Skin epidermis (tissue), 12 donors: ENCODE results near the gene OPRD1.
"Not testable (repeated sequence)": the region's sequence is repeated elsewhere in the genome, so short reads cannot be mapped to it uniquely, and the experiment has no call there.

Experiments
- H3K27ac ChIP-seq, 21 experiments: fragments of 200-600 bp; sonication (generic) in 11 of 21; one replicate each; pipeline ENCODE4 v1.5.0; 2020; ENCODE audit warnings: mild to moderate bottlenecking in 3 of 21, inconsistent platforms in 2 of 21, moderate library complexity in 2 of 21
- H3K4me3 ChIP-seq, 7 experiments: fragments of 200-600 bp; sonication (generic) in 2 of 7; one replicate each; pipeline ENCODE4 v1.5.0; 2020; ENCODE audit warnings: inconsistent platforms in 2 of 7, mild to moderate bottlenecking in 2 of 7, moderate library complexity in 1 of 7

Gene OPRD1

DNA sequence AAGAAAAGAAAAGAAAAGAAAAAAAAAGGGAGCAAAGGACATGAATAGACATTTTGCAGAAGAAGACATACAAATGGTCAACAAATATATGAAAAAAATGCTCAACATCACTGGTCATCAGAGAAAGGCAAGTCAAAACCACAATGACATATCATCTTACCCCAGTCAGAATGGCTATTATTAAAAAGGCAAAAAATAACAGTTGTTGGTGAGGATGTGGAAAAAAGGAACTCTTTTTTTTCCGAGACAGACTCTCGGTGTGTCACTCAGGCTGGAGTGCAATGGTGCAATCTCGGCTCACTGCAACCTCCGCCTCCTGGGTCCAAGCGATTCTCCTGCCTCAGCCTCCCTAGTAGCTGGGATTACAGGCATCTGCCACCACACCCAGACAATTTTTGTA lies 63.2 kb downstream of the OPRD1 start:
- H3K27ac ChIP-seq, H3K4me3 ChIP-seq: not testable (repeated sequence)

DNA sequence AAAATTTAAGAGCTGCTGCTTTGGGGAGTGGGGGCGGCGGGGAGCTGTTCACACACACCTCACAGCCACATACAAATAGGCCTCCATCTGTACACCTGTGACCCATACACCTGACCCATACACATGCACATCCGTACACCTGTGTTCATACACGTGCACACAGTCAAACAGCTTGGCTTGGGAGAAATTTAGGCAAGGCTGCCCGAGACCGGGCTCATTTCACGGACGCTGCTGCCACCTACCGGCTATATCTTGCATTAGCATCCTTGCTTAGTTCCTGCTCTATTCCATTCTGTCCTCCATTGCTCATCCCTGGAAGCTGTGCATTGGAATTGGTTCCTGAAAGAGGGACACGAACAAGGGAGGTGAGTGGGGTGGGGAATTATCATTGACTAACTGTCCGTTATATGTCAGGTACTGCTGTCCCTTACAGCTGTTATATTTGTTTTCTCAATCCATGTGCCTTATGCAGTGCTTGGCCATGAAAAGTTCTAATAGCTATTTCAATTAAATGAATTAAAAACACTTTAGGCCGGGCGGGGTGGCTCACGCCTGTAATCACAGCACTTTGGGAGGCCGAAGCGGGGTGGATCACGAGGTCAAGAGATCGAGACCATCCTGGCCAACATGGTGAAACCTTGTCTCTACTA lies 65.3 kb downstream of the OPRD1 start:
- no peak overlapping the region for H3K27ac ChIP-seq

DNA sequence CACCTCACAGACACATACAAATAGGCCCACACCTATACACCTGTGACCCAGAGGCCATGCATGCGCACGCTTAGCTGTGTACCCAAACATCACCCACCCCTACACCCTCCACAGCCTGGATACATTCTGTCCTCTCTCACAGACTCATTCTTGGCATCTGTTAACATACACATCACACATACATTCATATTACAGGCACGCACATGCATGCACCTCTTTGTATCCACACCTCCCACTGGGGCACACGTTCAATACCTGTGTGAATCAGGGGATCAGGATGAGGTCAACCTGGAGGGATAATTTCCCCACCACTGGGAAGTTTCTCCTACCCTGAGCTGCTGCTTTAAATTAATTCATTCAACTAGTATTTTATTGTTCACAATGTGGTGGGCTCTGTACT lies 66.8 kb downstream of the OPRD1 start:
- Histone ChIP-seq H3K27ac (no peak overlapping the region), H3K4me3 (no peak overlapping the region)

More for the DNA sequence above, 65.3 kb downstream of the OPRD1 start:
- no peak overlapping the region for H3K4me3 ChIP-seq

DNA sequence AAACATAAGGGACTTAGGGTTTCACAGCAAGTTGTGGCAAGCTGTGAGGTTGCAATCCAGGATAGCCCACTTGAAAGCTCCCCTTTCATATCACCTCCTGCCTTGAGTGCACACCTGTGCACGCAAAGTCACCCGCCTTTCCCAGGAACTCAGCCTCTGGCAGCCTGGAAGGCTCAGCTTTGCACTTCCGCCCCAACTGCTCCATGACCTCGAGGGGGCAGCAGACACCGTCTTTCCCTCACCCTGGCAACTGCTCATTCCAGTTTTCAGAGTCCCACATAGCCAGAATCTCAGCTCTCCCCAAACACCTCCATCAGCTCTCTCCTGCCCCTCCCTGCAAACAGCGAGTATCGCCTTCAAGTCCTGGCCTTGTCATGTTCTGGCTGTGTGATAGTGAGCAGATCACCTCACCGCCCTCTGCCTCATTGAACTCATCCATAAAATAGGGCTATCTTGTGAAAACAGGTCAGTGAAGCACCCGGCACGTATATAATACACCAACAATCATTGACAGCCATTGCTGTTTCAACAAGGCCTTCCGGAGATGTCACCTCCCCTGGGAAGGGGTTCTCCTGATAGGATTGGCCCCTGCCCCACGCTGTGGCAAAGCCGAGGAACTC lies 70.1 kb downstream of the OPRD1 start:
- peak overlapping the region in 1 of 21 experiments; percentile 6 for H3K27ac ChIP-seq
- no peak overlapping the region for H3K4me3 ChIP-seq

DNA sequence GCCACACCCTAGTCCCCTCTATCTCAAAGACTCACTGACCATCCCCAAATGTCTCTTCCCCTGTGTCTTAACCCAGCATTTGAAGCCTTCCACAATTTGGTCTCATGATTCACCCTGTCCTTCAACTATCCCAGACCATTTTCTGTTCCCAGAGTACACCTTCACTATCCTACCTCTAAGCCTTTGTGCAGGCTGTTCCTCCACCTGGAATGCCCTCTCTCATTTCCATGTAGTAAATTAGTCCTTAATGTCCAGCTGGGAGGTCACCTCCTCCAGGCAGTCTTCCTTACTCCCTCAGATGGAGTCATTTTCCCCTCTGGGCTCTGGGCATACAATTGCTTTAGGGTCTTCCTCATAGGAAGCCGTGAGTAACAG lies 71.3 kb downstream of the OPRD1 start:
- H3K27ac ChIP-seq = no peak overlapping the region

DNA sequence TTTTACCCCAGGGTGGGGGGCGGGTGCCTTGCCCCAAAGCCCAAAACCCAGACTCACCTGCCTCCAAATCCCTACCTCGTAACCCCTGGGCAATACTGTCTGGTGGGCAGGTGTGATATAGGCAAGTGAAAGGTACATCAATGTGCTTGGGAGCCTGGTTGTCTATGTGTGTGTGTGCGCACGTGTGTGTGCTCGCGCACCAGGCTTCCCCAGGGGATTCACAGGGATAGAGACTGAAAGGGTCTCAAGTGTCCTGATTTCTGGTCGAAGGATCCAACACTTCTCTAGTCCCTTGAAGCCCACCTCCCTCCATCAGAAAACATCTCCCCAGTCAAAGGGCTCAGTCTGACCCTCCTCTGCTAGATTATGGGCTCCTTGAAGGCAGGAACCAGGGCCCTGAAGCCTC lies 73.5 kb downstream of the OPRD1 start:
- H3K4me3 ChIP-seq = no peak overlapping the region
- H3K27ac ChIP-seq = peak overlapping the region in 5 of 21 experiments; percentile 22 to 90 (median 56)

More for the DNA sequence above, 71.3 kb downstream of the OPRD1 start:
- no peak overlapping the region for H3K4me3 ChIP-seq

DNA sequence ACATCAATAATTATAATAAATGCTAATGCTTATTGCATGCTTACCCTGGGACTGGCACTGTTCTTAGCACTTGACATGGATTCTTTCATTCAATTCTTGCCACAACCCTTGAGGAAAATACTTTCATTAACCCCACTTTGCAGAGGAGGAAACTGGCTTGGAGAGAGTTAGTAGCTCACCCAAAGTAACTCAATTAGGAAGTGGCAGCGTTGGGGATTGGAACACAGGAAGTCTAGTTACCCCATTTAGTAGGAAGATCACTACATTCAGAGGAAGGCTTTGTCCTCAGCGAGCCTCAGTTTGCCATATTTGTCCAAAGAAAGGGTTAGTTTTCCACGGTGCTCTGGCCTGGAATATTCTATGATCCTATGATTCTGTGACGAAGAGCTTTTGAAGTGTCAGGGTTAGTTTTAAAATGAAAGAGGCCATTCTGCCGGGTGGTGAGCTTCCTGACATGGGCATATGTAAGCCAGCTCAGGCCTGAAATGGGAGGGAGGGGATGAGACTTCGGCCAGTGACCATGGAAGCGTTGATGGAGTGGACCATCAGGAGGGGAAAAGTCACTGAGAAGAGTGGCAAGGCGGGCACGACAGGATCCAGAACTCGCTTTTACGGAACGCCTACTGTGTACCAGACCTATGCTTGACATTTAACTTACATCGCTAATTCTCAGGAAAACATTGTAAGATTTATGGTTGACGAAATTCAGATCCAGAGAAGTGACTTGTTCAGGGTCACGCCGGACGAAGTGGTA lies 74.2 kb downstream of the OPRD1 start:
- Histone ChIP-seq H3K27ac (peak overlapping the region in 19 of 21 experiments; percentile 74 to 92 (median 82)), H3K4me3 (peak overlapping the region in 6 of 7 experiments; percentile 52 to 92 (median 82))

DNA sequence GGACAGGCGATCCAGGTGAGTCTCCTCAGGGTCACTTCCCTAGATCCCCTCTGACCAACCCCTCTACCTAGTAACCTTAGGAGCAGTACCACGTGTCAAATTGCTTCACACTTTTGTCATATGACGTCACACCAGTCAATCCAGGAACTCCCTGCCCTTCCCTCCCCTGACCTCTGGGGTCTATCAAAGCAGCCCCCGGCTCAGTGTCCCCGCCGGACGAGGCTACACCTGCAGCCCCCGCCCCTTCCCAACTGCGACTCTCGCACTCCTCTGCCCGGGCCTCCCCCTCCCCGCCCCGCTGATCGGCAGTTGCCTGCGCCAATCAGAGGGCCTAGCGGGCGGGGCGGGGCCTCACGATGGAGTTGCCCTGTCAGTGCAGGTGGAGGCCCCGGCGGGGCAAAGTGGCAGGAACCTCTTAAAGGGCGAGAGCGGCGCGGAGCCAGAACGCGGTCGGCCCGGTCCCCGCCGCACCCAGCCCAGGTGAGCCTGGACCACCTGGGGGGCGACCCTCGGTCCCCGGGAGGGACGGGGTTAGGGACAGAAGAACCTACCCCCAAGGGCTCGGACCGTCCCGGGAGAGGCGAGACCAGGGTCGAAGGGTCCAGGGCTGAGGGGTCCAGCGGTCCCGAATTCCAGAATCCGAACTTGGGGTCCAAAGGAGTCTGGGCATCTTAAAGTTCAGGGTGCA lies 74.9 kb downstream of the OPRD1 start:
- H3K27ac ChIP-seq = peak overlapping the region; percentile 35 to 92 (median 82)

DNA sequence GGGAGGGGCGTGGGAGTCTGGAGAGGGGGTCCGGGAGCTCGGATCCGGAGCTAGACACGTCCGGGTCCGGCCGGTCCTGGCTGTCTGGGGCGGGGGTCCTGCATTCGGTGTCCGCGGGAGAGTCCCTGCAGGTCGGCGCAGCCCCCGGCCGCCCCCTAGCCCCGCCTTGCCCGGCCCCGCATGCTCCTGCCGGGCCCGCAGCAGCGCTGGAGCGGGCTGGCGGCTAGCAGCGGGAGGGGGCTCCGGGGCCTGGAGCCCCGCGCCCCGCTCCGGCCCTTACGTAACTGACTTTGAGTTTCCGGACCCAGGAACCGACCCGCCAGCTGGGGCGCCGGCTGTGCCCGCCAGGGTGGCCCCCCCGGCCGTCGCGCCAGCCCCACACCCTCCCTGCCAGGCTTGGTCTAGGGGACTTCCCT lies 75.5 kb downstream of the OPRD1 start:
- peak overlapping the region; percentile 35 to 92 (median 82) for H3K27ac ChIP-seq

More for the DNA sequence above, 74.9 kb downstream of the OPRD1 start:
- peak overlapping the region; percentile 52 to 92 (median 80) for H3K4me3 ChIP-seq

DNA sequence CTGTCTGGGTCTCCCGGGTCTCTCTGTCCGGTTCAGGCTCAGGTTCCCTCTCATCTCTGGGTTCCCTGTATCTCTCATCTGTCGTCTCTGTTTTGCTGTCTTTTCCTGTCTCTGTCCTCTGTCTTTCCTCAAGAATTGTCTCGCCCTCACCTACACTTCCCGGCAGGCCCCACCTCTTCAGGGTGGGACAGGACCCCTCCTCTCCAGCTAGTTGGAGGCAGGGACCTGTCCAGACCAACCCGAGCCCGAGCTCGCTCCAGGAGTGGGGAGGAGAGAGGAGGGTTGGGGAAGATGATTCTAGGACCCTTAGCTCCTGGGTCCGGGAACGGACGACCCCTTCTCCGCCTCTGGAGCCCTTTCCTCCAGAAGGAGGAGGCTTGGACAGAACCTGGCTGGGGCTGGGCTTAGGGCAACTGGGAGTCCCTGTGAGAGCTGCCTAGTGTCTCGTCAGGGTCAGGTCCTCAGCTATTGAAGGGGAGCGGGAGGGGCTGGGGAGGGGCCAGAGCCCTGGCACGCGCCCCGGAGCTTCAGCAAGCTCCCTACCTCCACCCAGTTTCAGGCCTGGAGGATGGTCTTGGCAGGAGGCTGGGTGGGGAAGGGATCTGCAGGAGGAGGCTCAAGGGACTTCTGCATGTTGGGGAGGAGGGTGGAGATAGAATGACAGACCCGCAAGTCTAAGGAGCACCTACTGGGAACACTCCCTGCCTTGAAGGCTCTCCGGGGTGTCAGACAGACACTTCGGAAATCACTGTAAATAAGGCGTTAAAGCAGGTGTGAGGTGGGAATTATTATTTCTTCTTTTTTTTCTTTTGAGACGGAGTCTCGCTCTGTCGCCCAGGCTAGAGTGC lies 76.1 kb downstream of the OPRD1 start:
- Histone ChIP-seq H3K4me3 (peak overlapping the region; percentile 52 to 92 (median 80)), H3K27ac (peak overlapping the region; percentile 35 to 92 (median 82))

More for the DNA sequence above, 75.5 kb downstream of the OPRD1 start:
- H3K4me3 ChIP-seq = peak overlapping the region; percentile 52 to 92 (median 80)

DNA sequence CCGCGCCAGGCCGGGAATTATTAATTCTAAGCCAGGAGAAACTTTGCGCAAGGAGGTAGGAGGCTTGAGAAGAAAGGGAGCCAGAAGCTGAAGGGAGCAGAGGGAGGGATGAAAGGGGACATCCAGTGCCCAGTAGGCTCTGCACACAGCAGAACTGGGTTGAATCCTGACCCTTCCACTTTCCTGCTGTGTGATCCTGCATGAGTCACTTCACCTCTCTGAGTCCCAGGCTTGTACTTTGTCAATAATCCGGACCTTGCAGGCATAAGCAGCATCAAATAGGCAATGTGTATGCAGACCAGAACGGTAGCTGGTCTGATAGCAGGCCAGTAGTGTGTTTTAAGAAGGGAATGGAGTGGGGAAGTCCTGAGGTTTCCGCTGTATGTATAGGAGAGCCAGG lies 76.9 kb downstream of the OPRD1 start:
- no peak overlapping the region for H3K4me3 ChIP-seq
- H3K27ac ChIP-seq = no peak overlapping the region

DNA sequence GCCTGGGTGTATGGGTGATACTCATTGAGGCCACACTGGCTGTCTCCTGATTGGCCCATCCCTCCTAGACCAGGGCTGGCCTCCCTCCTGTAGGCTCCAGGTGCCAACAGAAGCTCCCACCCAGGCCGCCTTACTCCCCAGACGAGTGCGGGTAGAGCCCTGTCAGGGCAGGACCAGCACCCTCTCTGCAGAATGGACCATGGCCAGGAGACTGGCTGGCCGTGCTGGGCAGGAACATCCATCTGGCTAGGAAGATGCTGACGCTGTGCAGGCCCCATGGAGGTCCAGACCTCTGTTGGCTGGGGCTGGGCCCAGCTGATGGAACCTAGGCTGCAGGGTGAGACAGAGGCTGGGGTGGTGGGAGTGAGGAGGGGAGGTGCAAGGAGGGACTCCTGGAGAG lies 77.4 kb downstream of the OPRD1 start:
- Histone ChIP-seq H3K27ac (no peak overlapping the region), H3K4me3 (no peak overlapping the region)

DNA sequence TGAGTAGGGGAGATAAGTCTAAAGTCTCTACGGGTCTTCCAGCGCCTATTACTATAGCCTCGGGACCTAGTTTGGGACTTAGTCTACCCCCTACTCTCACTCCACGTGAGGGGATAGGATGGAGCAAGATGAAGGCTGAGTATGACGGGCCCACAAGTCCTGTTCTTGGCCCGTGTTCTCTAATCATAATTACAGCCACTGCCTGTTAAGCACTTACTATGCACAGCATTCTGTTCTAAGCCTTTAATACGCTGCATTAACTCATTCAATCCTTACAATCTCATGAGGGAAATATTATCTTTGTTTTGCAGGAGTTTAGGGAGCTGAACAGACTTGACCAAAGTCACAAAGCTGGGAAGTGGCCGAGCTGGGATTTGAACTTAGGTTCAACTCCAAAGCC lies 78.5 kb downstream of the OPRD1 start:
- no peak overlapping the region for H3K27ac ChIP-seq

DNA sequence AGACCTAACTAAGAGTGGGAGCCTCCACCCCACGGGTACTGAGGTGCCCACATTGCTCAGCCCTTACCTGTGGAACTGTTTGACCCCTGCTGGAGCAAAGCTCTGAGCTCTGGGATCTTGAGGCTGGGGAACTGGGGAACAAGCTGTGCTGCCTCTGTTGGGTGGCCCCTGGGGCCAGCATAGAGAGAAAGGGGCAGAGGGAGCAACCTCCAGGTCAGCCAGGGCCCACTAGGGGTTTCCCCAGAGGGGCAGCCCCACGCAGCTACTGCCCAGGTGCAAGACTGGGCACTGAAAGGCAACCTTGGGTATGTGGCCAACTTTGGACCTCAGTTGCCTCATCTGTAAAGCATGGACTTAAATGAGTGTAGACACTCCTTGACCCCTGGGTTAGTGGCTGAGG lies 78.9 kb downstream of the OPRD1 start:
- no peak overlapping the region for H3K4me3 ChIP-seq
- no peak overlapping the region for H3K27ac ChIP-seq

More for the DNA sequence above, 78.5 kb downstream of the OPRD1 start:
- H3K4me3 ChIP-seq = no peak overlapping the region

DNA sequence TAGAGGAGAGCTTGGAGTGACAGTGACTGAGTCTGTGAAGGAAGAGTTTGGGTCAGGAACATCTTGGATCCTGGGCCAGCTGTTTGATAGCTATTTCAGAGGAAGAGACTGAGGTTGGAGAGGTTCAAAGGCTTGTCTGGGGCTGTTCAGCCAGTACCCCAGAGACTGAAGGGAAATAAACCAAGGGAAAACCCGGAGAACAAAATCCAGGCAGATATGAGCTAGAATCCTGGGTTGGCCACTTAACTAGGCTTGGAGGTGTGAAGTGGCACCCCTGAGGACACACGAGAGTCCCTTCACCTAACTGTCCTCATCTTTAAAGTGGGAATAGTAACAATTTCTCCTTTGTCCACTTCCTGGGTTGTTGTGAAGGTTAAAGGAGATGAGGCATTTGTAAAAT lies 79.3 kb downstream of the OPRD1 start:
- no peak overlapping the region for H3K4me3 ChIP-seq
- no peak overlapping the region for H3K27ac ChIP-seq

DNA sequence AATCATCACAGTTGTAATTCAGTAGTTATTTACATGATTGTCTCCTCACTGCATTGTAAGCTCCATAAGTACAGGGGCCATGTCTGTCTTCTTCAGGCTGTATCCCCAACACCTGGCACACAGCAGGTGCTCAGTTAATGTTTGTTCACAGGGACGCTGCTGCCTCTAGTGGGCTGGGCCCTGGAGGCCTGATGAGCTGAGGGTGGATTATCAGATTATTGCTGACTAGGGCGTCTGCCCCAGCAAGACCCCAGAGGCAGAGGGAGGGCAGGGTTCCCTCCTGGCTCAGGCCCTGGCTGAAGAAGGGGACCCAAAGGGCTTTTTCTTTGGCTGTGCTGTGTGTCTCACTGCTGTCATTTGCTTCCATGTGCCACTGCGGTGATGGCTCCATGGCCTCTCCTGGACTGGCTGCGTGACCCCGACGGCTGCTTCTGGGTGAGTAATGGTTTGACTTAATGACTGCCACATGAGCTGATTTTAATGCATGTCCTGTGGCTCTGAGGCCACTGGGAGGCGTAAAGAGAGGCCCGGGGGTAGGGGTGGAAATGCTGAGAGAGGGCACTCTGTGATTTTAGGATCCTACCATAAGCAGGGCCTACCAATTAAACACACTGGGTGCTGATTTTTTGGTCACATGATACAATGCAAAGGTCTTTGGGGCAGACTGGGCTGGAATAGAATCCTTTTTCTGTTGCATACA lies 81.6 kb downstream of the OPRD1 start:
- Histone ChIP-seq H3K27ac (peak overlapping the region in 1 of 21 experiments; percentile 23), H3K4me3 (no peak overlapping the region)

DNA sequence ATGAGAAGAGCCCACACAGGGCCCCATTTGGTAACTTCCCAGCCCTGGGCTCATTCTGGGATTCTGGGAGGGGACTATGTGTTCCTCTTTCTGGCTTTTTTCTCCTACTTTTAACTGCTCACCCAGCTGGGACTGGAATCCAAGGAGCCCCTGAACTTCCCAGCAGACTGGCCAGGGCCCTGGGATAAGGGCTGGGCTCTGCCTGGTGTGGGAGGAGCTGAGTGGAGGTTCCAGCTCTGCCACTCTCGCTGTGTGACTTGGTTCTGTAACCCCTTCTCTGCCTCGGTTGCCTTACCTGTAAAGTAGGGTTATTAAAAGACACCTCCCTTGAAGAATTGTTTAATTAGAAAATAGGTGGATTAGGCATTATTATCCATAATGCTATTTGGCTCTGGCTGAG lies 82.8 kb downstream of the OPRD1 start:
- no peak overlapping the region for H3K4me3 ChIP-seq
- no peak overlapping the region for H3K27ac ChIP-seq

DNA sequence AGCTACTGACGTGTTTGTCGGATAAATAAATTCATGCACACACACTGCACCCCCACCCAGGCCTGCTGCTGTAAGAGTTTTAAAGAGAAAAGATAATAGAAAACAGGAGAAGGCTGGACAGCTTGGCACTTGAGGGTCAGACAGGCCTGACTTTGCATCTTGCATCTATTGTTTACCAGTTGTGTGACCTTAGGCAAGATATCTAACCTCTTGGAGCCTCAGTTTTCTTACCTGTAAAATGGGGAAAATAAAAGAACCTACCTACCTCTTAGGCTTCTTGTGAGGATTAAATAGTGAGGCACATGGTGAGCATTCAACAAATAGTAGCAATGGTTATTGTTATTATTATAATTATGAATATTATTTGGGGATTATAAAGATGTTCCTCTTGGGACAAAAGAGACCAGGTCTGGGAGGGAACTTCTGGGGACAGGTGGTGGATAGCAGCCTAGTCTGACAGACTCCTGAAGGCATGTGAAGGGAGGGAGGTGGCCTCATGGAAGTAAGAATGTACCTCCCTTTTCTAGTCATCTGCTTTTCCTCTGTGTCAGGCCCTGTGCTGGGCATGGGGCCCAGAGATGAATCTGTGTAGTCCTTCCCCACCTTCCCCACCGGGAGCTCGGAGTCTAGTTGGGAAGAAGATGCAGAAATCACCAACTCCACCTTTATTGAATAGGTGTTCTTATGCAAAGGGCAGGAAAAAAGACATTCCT lies 84.1 kb downstream of the OPRD1 start:
- no peak overlapping the region for H3K4me3 ChIP-seq
- peak overlapping the region in 1 of 21 experiments; percentile 14 for H3K27ac ChIP-seq
